ENCODE measurements around the gene SLC22A17. TPM values are rescaled to one million over a fixed set of nuclear protein-coding genes. Genes with fewer than 3 reads are reported as not detected.

Gene SLC22A17
- total RNA-seq, 1 experiment from 2014 or later = 5.9 TPM

DNA sequence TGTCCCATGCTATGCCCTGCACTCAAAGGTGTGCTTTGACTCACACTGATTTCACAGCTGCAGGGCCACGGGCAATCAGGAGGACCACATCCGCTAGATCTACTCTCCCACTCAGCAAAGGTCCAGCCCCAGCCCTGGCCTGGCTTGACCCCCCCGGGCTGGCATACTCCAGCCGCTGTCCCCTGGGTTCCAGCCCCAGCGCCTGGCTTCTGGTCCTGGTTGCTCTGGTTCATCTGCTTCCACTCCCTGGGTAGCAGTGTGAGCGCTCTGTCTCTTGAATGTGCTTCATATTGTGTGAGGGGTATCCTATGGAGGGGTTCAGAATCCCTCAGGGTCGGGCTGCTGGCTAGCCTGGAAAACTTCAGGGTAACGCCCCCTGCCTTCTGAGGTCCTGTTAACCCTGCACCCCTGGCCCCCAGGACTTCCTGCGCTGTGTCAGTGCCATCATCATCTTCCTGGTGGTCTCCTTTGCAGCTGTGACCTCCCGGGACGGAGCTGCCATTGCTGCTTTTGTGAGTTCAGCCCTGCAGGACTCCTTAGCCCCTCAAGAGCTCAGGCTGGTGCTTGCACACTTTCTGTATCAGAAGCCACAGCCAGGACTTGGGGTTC, 26.0 kb upstream of the SLC22A17 start:
- H3K9me2 ChIP-seq (ENCODE audit: insufficient read depth) = no peaks in the 10 kb centered on the region
- 0 out of 2 replicates have a peak, but pooled peaks cover 6% of the 10 kb centered on the region for H3K27me3 ChIP-seq (ENCODE audit: insufficient read depth, low read length)
- intact Hi-C loops (cut with micrococcal nuclease) = no loop called here
- ChIA-PET RAD21 (ENCODE audit: low non-redundant PET in 1 of 2, low total read pairs in 2 of 2, uncharacterized antibody in 2 of 2, unreplicated experiment in 2 of 2) (no interaction called here), CTCF (interaction anchor here (0.6 to 3.1 kb wide), 3 partner anchors 18 to 52 kb away, joined by 3 to 23 read pairs (median 10); no protein-coding TSS in a partner anchor), POLR2A (no interaction called here)
- no TSS peak for BruUV-seq (replicated peaks)
- no peak overlapping the region for H3K4me2 ChIP-seq (ENCODE audit: low read length)
- H3K4me1 ChIP-seq (ENCODE audit: control insufficient read depth in 1 of 2, insufficient read depth in 2 of 2, low read length in 2 of 2) = no peaks in the 10 kb centered on the region
- no peak overlapping the region for H3K27ac ChIP-seq (ENCODE audit: low read depth, low read length)
- no peak overlapping the region for H2AFZ ChIP-seq (ENCODE audit: low read depth, low read length, poor library complexity, severe bottlenecking)
- H3K9me3 ChIP-seq (ENCODE audit: control insufficient read depth in 1 of 2, insufficient read depth in 1 of 2, low read depth in 1 of 2, low read length in 2 of 2) = no peaks in the 10 kb centered on the region
- TF ChIP-seq, protein P1, sequence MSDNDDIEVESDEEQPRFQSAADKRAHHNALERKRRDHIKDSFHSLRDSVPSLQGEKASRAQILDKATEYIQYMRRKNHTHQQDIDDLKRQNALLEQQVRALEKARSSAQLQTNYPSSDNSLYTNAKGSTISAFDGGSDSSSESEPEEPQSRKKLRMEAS (IDR thresholded peaks at IDR 0.05) = no peak
- TF ChIP-seq, protein P2, sequence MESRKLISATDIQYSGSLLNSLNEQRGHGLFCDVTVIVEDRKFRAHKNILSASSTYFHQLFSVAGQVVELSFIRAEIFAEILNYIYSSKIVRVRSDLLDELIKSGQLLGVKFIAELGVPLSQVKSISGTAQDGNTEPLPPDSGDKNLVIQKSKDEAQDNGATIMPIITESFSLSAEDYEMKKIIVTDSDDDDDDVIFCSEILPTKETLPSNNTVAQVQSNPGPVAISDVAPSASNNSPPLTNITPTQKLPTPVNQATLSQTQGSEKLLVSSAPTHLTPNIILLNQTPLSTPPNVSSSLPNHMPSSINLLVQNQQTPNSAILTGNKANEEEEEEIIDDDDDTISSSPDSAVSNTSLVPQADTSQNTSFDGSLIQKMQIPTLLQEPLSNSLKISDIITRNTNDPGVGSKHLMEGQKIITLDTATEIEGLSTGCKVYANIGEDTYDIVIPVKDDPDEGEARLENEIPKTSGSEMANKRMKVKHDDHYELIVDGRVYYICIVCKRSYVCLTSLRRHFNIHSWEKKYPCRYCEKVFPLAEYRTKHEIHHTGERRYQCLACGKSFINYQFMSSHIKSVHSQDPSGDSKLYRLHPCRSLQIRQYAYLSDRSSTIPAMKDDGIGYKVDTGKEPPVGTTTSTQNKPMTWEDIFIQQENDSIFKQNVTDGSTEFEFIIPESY (IDR thresholded peaks at IDR 0.05; ENCODE audit: extremely low read depth, insufficient replicate concordance, low read length) = no peak
- TF ChIP-seq EZH2phosphoT487 (IDR thresholded peaks at IDR 0.05; ENCODE audit: borderline replicate concordance) = no peak
- no peak for TF ChIP-seq SP1 (IDR thresholded peaks at IDR 0.05; ENCODE audit: low read depth)
- TF ChIP-seq, protein P3, sequence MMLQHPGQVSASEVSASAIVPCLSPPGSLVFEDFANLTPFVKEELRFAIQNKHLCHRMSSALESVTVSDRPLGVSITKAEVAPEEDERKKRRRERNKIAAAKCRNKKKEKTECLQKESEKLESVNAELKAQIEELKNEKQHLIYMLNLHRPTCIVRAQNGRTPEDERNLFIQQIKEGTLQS (IDR thresholded peaks at IDR 0.05) = no peak
- TF ChIP-seq EGR1 (IDR thresholded peaks at IDR 0.05; ENCODE audit: low read depth) = no peak
- no peak for TF ChIP-seq TCF7L2 (IDR thresholded peaks at IDR 0.05; ENCODE audit: borderline replicate concordance, extremely low read depth, insufficient read depth, insufficient read length)
- TF ChIP-seq JUND (IDR thresholded peaks at IDR 0.05) = no peak
- no peak for TF ChIP-seq YY1 (IDR thresholded peaks at IDR 0.05; ENCODE audit: extremely low read depth, insufficient replicate concordance, low read depth, low read length)
- H3K4me3 ChIP-seq (replicated peaks in 1 of 2; ENCODE audit: low read depth in 1 of 2, low read length in 2 of 2) = no peak overlapping the region
- H3K79me2 ChIP-seq (ENCODE audit: insufficient read depth, low read length) = no peaks in the 10 kb centered on the region
- H3K9ac ChIP-seq (ENCODE audit: low read length) = no peak overlapping the region
- no peaks in the 10 kb centered on the region for H4K20me1 ChIP-seq (ENCODE audit: insufficient read depth)
- DNase-seq (ENCODE audit: low read depth, low spot score) (no peak), ATAC-seq (no peak)
- no peaks in the 10 kb centered on the region for H3K36me3 ChIP-seq (ENCODE audit: control insufficient read depth in 1 of 2, insufficient read depth in 2 of 2, low read length in 2 of 2)
